KBM-7 (cell line): ENCODE results near the gene LGALS3.

ENCODE experiments used
- DNase-seq: peaks from one replicate; pipeline ENCODE4 v3.0.0-alpha.2; 2015
- in situ Hi-C: fragments of 300-500 bp; cut with MboI; formaldehyde crosslinking; loops from 2 replicates; pipeline ENCODE4 v1.14.3; 2020; ENCODE audit warnings: low sequenced_read_pairs, low pct_unique_long_range_greater_than_20kb, mixed read lengths

The LGALS3 gene

DNA sequence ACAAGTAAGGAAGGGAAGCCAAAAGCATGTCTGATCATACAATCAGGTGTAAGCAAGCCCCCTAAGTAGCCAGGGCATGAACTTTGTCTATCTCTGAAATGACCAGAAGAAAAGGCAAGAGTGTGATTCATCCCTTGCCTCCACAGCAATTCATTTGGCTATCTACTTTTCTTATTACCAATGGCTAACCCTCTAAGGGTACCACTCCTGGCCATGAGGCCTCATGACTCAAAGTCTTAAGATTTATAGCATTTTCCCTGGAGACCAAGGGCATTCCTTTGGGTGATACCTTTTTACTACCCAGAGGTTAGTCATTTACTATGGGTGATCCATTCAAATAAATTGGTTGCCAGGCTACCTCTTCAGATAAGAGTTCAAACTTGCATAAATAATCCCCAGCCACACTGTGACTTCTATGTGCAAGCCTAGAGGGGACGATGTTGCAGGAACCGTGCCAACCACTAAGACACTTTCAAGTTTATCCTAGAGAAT, 1.5 kb upstream of the LGALS3 start:
- DNase-seq = no peak
- in situ Hi-C loops = no loop called here

DNA sequence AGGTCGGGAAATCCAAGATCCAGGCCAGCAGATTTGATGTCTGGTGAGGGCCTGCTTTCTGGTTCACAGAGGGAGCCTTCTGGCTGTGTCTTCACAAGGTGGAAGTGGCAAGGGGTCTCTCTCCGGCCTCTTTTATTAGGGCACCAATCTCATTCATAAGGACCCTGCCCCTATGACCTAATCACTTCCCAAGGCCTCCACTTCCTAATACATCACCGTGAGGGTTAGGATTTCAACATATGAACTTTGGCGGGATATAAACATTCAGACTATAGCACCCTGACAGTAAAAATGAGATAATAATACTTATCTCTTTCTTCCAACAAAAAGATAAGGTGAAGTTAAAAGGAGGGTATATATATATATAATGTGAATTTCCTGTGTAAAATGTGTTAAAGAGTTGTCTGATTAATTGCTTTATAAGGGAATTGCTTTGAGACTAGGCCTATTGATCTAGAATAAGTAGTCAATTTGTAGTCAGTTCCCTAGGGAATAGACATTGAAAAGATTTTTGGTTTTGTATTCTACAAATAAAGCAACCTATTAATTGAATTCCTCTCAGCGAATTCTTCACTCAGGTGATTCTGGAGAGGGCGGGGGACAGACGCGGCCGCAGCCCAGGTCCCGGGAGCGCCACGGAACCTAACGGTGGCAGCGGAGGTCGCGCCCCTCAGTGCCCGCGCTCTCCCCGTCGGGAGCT, 516 bp upstream of the LGALS3 start:
- no peak for DNase-seq
- in situ Hi-C loops = no loop called here

DNA sequence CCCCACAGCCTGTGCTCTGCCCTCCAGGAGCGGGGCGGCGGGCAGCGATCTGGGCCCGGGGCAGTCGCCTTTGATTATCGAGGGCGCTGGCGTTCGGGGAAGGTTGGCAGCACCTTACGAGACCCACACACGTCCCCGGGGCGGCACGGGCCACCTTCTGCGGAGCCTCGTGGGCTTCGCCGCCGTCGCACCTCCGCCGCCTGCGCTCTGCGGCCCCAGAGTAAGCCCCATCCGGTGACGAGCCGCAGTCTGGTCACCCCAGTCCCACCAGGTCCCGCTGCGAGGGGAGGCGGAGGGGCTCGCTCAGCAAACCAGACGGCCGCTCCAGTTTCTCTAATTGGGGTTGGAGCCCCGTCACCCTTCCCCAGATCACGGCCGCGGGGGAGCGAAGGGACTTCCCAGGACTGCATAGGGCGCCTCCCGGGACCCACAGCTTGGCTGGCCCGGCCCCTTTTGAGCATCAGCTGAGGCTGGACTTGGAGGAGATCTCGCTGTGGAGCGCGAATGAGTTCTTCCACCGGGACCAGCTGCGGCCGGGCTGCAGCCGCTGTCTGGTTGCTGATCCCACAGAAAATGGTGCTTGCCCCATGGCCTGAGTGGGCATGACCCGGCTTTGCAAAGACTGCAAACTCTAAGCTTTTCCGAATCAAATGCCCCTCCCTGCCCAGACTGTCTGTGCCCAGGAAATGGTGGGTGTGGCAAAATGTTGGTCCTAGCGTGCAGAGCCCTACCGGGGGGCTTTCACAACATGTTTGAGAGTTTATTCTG, 560 bp downstream of the LGALS3 start:
- peak; percentile 49 for DNase-seq
- in situ Hi-C loops = no loop called here

DNA sequence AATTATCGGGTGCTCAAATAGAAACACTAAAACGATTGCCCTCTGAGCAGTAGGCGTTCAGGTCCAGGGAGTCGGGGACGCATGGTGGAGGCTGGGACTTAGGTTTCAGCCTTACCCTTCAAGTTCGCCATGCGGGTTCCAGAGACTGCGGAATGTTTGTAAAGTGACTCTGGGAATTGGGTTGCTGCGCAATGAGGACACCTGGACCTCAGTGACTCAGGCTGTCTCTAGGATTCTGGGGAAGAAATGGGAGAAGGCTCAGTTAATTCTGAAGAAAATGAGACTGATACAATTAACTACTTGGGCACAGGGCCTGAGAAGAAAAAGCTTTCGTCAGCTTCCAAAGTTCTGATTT, 1.1 kb downstream of the LGALS3 start:
- in situ Hi-C loops = no loop called here
- no peak for DNase-seq

DNA sequence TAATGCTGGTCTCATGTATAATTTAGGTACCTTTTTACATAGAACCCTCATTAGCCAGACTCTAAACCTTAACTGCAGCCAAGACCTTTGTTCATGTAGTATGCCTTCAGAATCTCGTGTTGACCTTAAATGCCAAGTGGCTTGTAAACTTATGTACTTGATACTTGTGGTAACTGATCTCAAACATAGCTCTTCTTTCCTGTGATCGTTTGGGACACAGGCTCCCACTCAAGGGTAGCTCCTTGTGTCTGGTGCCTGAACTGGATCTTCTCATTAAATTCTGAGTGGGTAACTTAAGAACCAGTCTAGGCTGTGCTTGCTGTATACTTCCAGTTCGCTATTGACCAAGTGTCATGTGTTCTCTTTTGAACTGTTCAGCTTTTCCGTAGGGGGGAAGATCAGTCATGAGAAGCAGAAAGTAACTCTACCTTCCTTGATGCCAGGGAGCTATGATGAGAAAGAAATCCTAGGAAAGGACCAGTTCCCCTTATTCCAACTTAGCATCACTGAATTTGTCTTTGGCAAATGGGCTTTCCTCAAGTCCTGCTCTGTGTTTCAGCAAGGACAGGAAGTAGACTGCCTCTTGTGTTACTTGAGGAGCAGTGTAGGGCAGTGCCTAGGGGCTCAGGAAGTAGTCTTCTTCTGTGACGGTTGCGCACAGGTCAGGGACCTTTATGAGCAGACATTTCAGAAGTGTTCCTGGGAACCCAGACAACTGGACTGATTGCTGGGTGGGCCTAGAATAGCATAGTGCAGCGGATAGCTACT, 2.5 kb downstream of the LGALS3 start:
- peak; percentile 35 for DNase-seq
- in situ Hi-C loops = no loop called here

DNA sequence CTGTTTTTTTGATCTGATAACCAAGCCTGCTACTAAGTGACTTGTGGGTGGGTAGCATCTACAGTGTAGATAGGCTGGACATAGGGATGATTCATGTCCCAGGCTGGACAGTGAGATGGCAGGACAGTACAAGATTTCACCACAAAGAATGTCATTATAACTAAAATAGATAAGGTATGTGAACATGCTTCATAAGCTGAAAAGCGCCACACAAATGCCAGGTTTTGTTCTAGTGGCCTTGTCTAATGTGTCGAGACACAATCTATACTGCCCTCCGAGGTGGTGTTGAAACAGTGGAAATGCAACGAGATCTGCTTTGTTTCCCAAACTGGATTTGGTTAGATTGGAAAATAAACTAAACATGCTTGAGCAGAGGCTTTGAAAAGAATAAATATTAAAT, 4.4 kb downstream of the LGALS3 start:
- DNase-seq = no peak
- in situ Hi-C loops = no loop called here

DNA sequence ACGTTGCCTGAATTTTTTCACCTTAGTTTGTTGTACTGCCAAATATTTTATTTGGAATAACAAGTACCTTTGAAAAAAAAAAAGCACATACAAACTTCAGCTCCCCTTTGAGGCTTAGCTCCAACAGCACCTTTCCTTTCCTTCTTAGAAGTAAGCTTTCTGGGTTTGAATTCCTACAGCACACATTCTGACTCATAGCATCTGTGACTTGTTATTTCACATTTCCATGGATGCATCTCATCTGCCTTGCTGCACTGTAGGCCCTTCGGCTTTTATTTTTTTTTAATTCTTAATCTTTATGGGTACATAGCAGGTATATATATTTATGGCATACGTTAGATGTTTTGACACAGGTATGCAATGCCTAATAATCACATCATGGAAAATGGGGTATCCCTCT, 7.2 kb downstream of the LGALS3 start:
- no peak for DNase-seq
- in situ Hi-C loops = no loop called here

DNA sequence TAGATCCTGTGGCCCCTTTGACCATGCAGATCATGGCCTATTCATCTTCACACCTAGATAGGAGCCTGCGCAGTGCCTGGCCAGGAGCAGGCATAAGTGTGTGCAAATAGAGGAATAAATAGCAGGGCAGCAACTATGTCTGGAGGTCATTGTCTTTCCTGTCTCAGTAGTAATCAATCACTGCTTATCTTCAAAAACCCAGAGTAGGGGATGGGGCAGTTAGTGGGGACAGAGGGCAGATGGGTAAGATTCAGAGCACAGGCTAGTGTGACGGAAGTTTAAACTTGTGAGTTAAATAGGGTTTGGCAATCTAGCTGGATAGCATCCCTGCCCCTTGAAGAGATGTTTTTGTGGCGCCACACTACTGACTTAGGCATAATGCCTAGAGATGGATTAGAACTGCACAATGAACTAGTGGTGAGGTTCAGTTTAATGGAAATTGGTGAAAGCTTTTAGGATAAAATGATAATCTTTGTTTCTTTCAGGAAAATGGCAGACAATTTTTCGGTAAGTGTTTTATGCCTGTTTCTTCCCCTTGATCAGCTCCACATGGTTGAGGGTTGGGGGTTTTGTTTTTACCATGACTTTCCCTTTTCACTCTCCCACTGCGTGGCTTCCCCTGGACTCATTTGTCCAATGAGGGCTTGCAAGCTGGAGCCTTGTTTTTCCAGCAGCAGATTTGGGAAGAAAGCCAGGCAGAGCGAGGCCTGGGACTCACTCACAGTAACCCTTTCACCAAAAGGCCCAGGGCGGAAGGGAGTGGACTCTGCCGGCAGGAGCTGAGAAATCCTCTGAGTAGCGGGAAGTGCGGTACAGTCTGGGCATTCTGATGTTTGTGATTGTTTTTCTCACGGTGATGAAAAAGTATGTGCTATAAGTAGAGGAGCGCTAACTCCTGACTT, 8.1 kb downstream of the LGALS3 start:
- in situ Hi-C loops = no loop called here

DNA sequence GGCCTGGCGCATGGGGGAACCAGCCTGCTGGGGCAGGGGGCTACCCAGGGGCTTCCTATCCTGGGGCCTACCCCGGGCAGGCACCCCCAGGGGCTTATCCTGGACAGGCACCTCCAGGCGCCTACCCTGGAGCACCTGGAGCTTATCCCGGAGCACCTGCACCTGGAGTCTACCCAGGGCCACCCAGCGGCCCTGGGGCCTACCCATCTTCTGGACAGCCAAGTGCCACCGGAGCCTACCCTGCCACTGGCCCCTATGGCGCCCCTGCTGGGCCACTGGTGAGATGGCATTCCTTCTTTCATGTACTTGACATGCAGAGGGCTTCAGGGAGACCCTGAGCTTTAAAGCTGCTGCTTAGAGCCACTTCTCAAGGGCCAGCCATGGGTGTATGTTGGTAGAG, 9.0 kb downstream of the LGALS3 start:
- DNase-seq = no peak
- in situ Hi-C loops = no loop called here

More for the DNA sequence above, 8.1 kb downstream of the LGALS3 start:
- no peak for DNase-seq

DNA sequence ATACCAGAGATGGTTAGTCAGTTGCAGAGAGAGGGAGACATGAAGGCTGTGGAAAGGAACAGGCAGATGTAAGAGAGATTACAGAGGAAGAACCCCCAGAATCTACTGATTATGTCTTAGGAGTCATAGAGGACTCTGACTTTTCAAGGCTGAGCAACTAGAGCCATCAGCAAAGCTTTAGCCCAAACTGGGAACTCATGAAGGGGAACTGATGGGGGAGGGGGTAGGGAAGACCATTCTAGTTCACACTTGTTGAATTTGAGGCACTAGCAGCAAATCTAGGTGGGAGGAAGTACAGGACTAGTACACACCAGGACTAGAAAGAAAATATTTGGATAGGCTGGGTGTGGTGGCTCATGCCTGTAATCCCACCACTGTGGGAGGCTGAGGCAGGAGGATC, 10.1 kb downstream of the LGALS3 start:
- DNase-seq = no peak
- in situ Hi-C loops = no loop called here

DNA sequence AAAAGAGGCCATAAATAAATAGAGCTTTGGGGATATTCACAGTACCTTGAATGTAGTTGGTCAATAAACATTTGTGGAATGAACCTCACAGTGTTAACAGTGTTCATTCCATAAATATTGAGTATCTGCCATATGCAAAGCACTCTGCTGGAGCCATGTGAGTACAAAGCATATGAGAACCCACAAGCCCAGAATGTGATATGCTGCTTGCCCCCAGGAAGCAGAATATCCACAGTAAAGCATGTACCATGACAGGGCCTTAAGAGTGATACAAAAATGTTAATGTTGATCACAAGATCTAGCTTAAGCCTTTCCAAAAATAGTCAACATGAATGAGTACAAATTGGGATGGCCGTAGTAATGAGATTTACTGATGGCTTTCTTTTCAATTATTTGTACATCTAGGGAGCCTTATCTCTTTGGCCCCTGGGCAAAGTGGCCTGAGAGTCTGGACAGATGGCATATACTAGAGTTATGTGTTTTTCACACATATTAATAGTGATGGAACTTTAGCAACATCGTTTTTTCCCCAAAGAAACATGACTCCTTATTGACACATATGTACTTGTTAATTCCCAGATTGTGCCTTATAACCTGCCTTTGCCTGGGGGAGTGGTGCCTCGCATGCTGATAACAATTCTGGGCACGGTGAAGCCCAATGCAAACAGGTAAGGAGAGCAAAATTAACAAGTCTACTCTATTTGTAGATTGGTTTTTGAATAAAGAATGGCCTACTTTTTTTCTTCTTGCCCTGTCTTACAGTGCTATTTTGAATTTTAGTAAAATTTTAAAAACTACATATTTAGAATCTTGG, 10.9 kb downstream of the LGALS3 start:
- in situ Hi-C loops = no loop called here
- no peak for DNase-seq

DNA sequence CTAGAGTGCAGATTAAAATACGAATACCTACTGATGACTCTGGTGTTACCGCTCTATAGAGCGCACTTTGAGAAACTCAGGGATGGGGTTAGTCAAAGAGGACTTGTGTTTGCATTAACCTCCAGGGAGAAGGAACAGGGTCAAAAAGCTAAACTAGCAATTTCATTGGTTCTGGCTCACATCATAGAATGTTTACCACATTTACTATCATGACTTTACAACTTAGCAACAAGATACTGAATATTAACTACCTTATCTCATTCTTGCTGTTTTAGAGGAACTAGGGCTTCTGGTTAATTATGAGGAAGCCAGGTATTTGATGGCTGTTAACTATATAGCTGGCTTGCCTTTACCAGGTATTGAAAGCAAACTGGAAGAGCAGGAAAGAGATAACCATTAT, 12.8 kb downstream of the LGALS3 start:
- in situ Hi-C loops = no loop called here
- no peak for DNase-seq

DNA sequence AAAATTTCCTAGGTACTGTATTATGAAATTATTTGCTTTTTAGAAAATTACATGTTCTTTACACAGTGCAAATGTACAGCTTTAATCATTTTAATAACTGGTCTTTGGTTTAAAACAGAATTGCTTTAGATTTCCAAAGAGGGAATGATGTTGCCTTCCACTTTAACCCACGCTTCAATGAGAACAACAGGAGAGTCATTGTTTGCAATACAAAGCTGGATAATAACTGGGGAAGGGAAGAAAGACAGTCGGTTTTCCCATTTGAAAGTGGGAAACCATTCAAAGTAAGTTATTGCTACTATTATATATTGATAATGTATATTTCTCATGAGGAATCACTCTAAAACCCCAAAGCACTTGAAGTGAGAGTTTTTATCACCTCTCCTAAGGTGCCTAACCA, 13.4 kb downstream of the LGALS3 start:
- in situ Hi-C loops = no loop called here
- DNase-seq = no peak

DNA sequence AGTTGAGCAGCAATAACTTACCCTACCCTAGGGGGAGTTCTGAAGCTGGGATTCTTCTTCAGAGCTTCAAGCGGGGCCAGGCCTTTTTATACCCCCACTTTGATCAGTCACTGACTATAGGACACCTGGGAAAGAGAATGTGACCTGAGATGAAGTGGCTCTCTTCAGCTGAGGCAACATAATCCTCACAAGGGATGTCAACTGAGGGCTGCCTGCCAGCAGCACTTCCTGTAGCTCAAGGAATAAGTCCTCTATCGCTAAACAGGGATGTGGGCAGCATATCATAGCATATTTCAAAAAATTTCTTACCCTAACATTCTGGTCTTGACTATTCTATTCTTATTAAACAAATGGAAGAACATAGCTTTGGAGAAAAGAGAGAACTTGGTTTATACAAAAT, 17.4 kb downstream of the LGALS3 start:
- in situ Hi-C loops = no loop called here
- DNase-seq = no peak

DNA sequence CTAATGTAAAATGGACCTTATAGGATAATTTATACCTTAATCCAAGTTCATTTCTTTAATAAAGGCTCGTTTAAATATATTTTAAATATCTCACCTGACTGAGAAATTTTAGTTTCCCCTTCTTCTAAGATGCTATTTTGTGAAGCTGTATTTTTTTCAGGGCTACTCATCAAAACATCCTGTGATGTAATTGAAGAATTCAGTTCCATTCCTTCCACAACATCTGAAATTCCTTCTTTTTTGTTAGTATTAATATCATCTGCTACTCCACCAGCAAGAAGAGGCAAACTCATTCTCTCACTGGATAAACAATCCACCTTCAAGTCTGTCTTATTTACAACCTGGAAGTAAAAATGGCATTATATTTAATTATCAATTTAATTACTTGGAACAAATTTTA, 22.5 kb downstream of the LGALS3 start:
- DNase-seq = no peak
- in situ Hi-C loops = no loop called here

DNA sequence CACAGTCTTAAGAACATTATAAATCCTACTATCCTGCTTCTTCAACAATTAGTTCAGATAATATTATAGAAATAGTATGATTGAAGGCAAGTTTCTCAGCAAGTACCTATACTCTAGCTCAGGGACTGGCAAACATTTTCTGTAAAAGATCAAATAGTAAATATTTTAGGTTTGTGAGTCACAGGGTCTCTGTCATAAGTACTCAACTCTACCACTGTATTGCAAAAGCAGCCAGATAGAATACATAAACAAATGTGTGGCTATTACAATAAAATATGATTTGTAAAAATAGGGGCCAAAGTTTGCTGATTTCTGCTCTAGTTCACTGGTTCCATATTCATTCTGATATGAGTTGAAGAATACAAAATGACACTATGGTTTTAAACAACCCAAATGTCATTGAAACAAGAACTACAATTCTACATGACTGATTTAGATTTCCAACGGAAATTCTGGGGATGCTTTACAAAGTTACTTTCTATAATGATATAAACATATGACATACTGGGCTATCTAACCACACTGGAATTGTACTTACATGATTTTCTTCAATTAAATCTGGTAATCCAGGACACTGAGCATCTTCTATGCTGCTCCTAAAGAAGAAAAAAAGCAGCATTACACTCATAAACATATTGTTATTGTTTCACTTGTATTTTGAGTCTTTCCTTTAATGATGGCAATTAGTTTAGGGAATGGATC, 23.2 kb downstream of the LGALS3 start:
- in situ Hi-C loops = no loop called here
- DNase-seq = no peak

DNA sequence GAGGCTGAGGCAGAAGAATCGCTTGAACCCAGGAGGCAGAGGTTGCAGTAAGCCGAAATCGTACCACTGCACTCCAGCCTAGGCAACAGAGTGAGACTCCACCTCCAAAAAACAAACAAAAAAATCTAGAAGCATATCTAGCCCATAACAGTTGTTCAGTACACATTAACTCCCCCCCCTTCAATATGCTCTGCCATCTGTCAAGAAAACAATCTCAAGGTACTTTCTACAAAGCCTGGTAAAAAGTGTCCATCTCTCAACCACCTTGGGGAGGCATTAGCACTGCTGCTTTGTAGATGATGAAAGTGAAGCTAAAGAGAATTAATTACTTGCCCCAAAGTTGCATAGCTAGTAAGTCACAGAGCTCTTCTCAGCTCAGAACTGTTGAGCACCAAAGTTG, 24.9 kb downstream of the LGALS3 start:
- no peak for DNase-seq
- in situ Hi-C loops = no loop called here

DNA sequence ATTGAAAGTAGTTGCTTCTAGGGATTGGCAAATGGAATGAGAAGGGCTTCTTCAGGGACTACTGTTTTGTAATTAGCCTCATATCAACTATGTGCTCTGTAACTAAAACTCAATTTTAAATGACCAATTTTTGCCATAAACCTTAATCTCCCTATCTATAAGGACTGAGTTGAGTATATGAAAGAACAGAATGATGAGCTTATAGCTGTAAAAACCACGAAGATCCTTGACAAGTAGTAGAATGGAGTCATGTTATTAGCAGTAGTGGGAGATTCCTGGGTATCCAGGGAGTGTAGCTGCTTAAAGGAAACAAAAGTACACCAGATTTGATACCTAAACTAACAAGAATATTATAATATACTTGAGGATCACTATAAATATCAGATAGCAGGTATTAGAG, 28.0 kb downstream of the LGALS3 start:
- in situ Hi-C loops = no loop called here
- DNase-seq = no peak
